CD4-positive, alpha-beta T cell (primary cell): ENCODE data around the gene MDM2. TPM values are rescaled to one million over a fixed set of nuclear protein-coding genes. Genes with fewer than 3 reads are reported as not detected.

Source experiments
- ATAC-seq: fragments of 200-7000 bp; cut with Tn5 transposase; one replicate; pipeline ENCODE4 v1.10.0; 2022; ENCODE audit warnings: mild to moderate bottlenecking; ENCODE audit not compliant: poor library complexity
- CTCF ChIA-PET: fragments of 350-600 bp; sonication (Branson Sonifier 250); formaldehyde crosslinking; loops from one replicate; lab custom pipeline; 2021; ENCODE audit warnings: antibody characterized with exemption, inconsistent platforms; lab: Charles Lee
- POLR2A ChIA-PET: fragments of 350-600 bp; sonication (Branson Sonifier 250); formaldehyde crosslinking; loops from one replicate; lab custom pipeline; 2021; ENCODE audit warnings: antibody characterized with exemption, inconsistent platforms; lab: Charles Lee
- DNase-seq, 14 experiments: peaks; one replicate each; pipeline ENCODE4 v3.0.0-alpha.2; 2013 to 2020; ENCODE audit warnings: mixed read lengths in 2 of 14
- H3K27ac ChIP-seq, 2 donors: one replicate each; pipeline versions ENCODE4 v1.5.1 to v1.7.0; 2013; ENCODE audit warnings: low read length in 2 of 2, low read depth in 1 of 2, mild to moderate bottlenecking in 1 of 2
- H3K27me3 ChIP-seq, 2 experiments: 1 replicate in 1 of 2; 2 replicates in 1 of 2; pipeline versions ENCODE4 v1.6.1 to v1.7.0; 2013; ENCODE audit warnings: low read length in 2 of 2, control low read depth in 1 of 2, mild to moderate bottlenecking in 1 of 2, moderate library complexity in 1 of 2; ENCODE audit not compliant: insufficient read depth in 2 of 2, control insufficient read depth in 1 of 2
- H3K36me3 ChIP-seq: one replicate; pipeline ENCODE4 v1.6.1; 2013; ENCODE audit warnings: low read length, control low read depth; ENCODE audit not compliant: insufficient read depth
- H3K4me1 ChIP-seq: one replicate; pipeline ENCODE4 v1.6.1; 2013; ENCODE audit warnings: low read length, control low read depth; ENCODE audit not compliant: insufficient read depth
- H3K4me3 ChIP-seq: one replicate; pipeline ENCODE4 v1.5.1; 2013; ENCODE audit warnings: mild to moderate bottlenecking, low read length, moderate library complexity
- H3K9me3 ChIP-seq, 2 experiments: 1 replicate in 1 of 2; 2 replicates in 1 of 2; pipeline versions ENCODE4 v1.6.1 to v1.7.0; 2013; ENCODE audit warnings: low read length in 2 of 2, mild to moderate bottlenecking in 2 of 2, control low read depth in 1 of 2, moderate library complexity in 1 of 2; ENCODE audit not compliant: control insufficient read depth in 1 of 2, insufficient read depth in 1 of 2
- H3K27ac Mint-ChIP-seq: one replicate; pipeline ENCODE4 v1.8.0; 2020; ENCODE audit warnings: mixed read lengths
- H3K27me3 Mint-ChIP-seq: one replicate; pipeline ENCODE4 v1.8.0; 2021; ENCODE audit warnings: mixed read lengths
- H3K36me3 Mint-ChIP-seq: one replicate; pipeline ENCODE4 v1.8.0; 2021; ENCODE audit warnings: low read depth, mixed read lengths
- H3K4me1 Mint-ChIP-seq: one replicate; pipeline ENCODE4 v1.8.0; 2021; ENCODE audit warnings: low read depth, mixed read lengths
- H3K4me3 Mint-ChIP-seq: one replicate; pipeline ENCODE4 v1.8.0; 2020; ENCODE audit warnings: mild to moderate bottlenecking, mixed read lengths
- H3K9me3 Mint-ChIP-seq: one replicate; pipeline ENCODE4 v1.8.0; 2020; ENCODE audit warnings: mixed read lengths
- intact Hi-C, 2 experiments: fragments of 100-400 bp; cut with DNase I in 1 of 2; cut with micrococcal nuclease in 1 of 2; formaldehyde crosslinking; loops; one replicate each; pipeline versions ENCODE4 v1.15.1 to v1.9.0; 2023 to 2025; cut with DNase I, micrococcal nuclease
- total RNA-seq, 174 experiments: library from RNA in 2 of 174; stranded (reverse) in 2 of 174; gene quantifications; one replicate each; pipeline ENCODE4 v1.2.3 and lab custom pipeline; 2021 to 2026
- TF ChIP-seq, protein P1 (sequence below): fragments of 200-600 bp; IDR thresholded peaks from one replicate; pipeline ENCODE4 v1.8.0; 2022; ENCODE audit warnings: antibody characterized with exemption, mild to moderate bottlenecking

MDM2 gene
- total RNA-seq, 2 experiments from 2014 or later = 90.8 TPM

DNA sequence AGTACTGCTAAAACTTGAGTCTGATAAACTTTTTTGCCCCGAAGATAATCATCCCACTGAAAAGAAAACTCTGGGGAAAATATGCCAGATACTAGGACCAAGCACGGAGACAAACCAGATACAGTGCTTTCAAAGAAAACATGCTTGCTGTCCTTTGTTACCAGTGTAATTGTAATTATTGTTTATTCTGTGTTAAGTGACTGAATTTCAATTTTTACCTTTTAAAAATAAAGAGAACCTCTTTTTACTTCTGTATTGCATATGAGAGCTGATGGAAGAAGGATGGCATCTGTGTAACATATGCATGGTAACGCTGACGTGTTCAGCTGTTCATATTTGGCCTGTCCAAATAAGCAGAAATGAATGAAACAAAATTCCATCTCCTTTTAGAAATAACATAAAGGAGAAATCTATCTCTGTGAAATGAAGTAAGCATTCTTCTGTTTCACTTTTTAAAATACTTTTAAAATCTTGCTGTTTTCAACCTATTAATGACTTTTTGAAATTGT, 39.5 kb upstream of the MDM2 start:
- no peak overlapping the region for H3K4me3 ChIP-seq
- ATAC-seq (no peak), DNase-seq (no peak)
- H3K36me3 ChIP-seq = peaks cover 9% of the 10 kb centered on the region
- intact Hi-C loops = no loop called here
- H3K4me1 Mint-ChIP-seq = peaks cover 24% of the 10 kb centered on the region
- H3K27me3 Mint-ChIP-seq = no peaks in the 10 kb centered on the region
- peaks cover 25% of the 10 kb centered on the region for H3K36me3 Mint-ChIP-seq
- no peaks in the 10 kb centered on the region for H3K9me3 ChIP-seq
- no peak overlapping the region for H3K4me3 Mint-ChIP-seq
- TF ChIP-seq, protein P1, sequence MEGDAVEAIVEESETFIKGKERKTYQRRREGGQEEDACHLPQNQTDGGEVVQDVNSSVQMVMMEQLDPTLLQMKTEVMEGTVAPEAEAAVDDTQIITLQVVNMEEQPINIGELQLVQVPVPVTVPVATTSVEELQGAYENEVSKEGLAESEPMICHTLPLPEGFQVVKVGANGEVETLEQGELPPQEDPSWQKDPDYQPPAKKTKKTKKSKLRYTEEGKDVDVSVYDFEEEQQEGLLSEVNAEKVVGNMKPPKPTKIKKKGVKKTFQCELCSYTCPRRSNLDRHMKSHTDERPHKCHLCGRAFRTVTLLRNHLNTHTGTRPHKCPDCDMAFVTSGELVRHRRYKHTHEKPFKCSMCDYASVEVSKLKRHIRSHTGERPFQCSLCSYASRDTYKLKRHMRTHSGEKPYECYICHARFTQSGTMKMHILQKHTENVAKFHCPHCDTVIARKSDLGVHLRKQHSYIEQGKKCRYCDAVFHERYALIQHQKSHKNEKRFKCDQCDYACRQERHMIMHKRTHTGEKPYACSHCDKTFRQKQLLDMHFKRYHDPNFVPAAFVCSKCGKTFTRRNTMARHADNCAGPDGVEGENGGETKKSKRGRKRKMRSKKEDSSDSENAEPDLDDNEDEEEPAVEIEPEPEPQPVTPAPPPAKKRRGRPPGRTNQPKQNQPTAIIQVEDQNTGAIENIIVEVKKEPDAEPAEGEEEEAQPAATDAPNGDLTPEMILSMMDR = no peak
- ChIA-PET POLR2A (no interaction called here), CTCF (no interaction called here)
- no peak overlapping the region for H3K27ac ChIP-seq
- H3K9me3 Mint-ChIP-seq = no peaks in the 10 kb centered on the region
- H3K4me1 ChIP-seq = peaks cover 9% of the 10 kb centered on the region
- H3K27ac Mint-ChIP-seq = no peak overlapping the region
- H3K27me3 ChIP-seq = no peaks in the 10 kb centered on the region

DNA sequence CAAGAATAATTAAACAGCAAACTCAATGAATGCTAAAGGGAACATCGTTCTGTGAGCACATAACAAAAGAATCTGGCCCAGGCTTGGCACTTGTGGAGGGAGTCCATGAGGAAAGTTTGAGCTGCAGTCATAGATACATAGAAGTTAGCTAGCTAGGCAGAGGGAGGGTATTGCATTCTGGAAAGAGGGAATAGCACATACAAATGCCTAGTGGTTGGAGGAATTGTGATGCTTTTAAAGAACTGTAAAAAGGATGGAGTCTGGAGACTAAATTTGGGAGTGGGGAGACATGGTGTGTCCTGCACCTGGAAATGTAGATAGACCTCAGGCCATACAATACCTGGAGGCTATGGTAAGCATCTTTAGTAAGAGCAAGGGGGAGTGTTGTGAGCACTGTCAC, 38.0 kb upstream of the MDM2 start:
- peak overlapping the region; percentile 53 for H3K27ac Mint-ChIP-seq
- ChIA-PET CTCF (no interaction called here), POLR2A (interaction anchor here (2.1 kb wide), 1 partner anchor 38 kb away, joined by 7 read pairs; the partner anchor contains the start of gene MDM2)

GRCh38 chr12:68771223-68771925, 36.6 kb upstream of the MDM2 start:
- intact Hi-C loops = no loop called here
- Histone ChIP-seq H3K27ac (no peak overlapping the region), H3K27me3 (no peaks in the 10 kb centered on the region), H3K9me3 (no peaks in the 10 kb centered on the region), H3K36me3 (peaks cover 9% of the 10 kb centered on the region), H3K4me3 (no peak overlapping the region), H3K4me1 (peaks cover 10% of the 10 kb centered on the region)
- ChIA-PET POLR2A (interaction anchor here (2.1 kb wide), 1 partner anchor 37 kb away, joined by 7 read pairs; the partner anchor contains the start of gene MDM2), CTCF (no interaction called here)
- H3K9me3 Mint-ChIP-seq = no peaks in the 10 kb centered on the region
- TF ChIP-seq, protein P1 = no peak
- ATAC-seq (no peak), DNase-seq (no peak)
- peaks cover 31% of the 10 kb centered on the region for H3K4me1 Mint-ChIP-seq
- peak overlapping the region; percentile 53 for H3K27ac Mint-ChIP-seq
- H3K4me3 Mint-ChIP-seq = no peak overlapping the region
- peaks cover 11% of the 10 kb centered on the region for H3K36me3 Mint-ChIP-seq
- H3K27me3 Mint-ChIP-seq = no peaks in the 10 kb centered on the region

More for the DNA sequence above, 38.0 kb upstream of the MDM2 start:
- peaks cover 9% of the 10 kb centered on the region for H3K36me3 ChIP-seq
- H3K27ac ChIP-seq = no peak overlapping the region
- H3K27me3 ChIP-seq = no peaks in the 10 kb centered on the region
- Mint-ChIP-seq H3K4me3 (no peak overlapping the region), H3K9me3 (no peaks in the 10 kb centered on the region), H3K27me3 (no peaks in the 10 kb centered on the region), H3K36me3 (peaks cover 11% of the 10 kb centered on the region), H3K4me1 (peaks cover 31% of the 10 kb centered on the region)
- no peaks in the 10 kb centered on the region for H3K9me3 ChIP-seq
- peaks cover 10% of the 10 kb centered on the region for H3K4me1 ChIP-seq
- no peak for ATAC-seq
- no peak overlapping the region for H3K4me3 ChIP-seq
- no peak for DNase-seq
- TF ChIP-seq, protein P1 = no peak
- intact Hi-C loops = no loop called here
